Peyer's patch (tissue), 4 donors: Measurements from ENCODE around the gene CFAP119. TPM values are rescaled to one million over a fixed set of nuclear protein-coding genes. Genes with fewer than 3 reads are reported as not detected.

Experiments used
- DNase-seq, 3 donors: peaks; one replicate each; pipeline ENCODE4 v3.0.0-alpha.2; 2017 to 2019
- H3K27ac ChIP-seq, 4 donors: fragments of 200-600 bp; sonication (generic); one replicate each; pipeline ENCODE4 v1.5.1; 2016 to 2019
- H3K27me3 ChIP-seq, 2 donors: fragments of 200-600 bp; sonication (generic); one replicate each; pipeline ENCODE4 v1.5.1; 2019
- H3K36me3 ChIP-seq, 3 donors: fragments of 200-600 bp; sonication (generic); one replicate each; pipeline ENCODE4 v1.5.1; 2016 to 2019
- H3K4me1 ChIP-seq, 4 donors: fragments of 200-600 bp; sonication (generic); one replicate each; pipeline ENCODE4 v1.5.1; 2016 to 2019
- H3K4me3 ChIP-seq, 4 donors: fragments of 200-600 bp; sonication (generic); 1 replicate in 3 of 4; 2 replicates in 1 of 4; pipeline ENCODE4 v1.5.1; 2016 to 2019; ENCODE audit warnings: mild to moderate bottlenecking in 1 of 4
- H3K9me3 ChIP-seq, 4 donors: fragments of 200-600 bp; sonication (generic); one replicate each; pipeline ENCODE4 v1.5.1; 2016 to 2019; ENCODE audit warnings: mild to moderate bottlenecking in 1 of 4
- CTCF ChIP-seq, 6 experiments: fragments of 450-650 bp in 4 of 6; fragments of 200-600 bp in 2 of 6; sonication (generic) in 1 of 6; IDR thresholded peaks; one replicate each; pipeline ENCODE4 v1.5.1; 2017 to 2019; ENCODE audit warnings: antibody characterized with exemption in 6 of 6, mild to moderate bottlenecking in 3 of 6, moderate library complexity in 1 of 6
- POLR2A ChIP-seq, 2 donors: fragments of 450-650 bp; IDR thresholded peaks; one replicate each; pipeline ENCODE4 v1.5.1; 2017; ENCODE audit warnings: antibody characterized with exemption in 2 of 2, mild to moderate bottlenecking in 2 of 2, moderate library complexity in 2 of 2
- total RNA-seq, 4 donors: library from RNA; depleted of rRNA; stranded (reverse); fragments of >200 nt; gene quantifications; one replicate each; pipeline ENCODE4 v1.1.0, GENCODE V29; 2016

Gene CFAP119
- total RNA-seq, 4 donors from 2014 or later = 2.9 to 17.3 (median 4.2) TPM

DNA sequence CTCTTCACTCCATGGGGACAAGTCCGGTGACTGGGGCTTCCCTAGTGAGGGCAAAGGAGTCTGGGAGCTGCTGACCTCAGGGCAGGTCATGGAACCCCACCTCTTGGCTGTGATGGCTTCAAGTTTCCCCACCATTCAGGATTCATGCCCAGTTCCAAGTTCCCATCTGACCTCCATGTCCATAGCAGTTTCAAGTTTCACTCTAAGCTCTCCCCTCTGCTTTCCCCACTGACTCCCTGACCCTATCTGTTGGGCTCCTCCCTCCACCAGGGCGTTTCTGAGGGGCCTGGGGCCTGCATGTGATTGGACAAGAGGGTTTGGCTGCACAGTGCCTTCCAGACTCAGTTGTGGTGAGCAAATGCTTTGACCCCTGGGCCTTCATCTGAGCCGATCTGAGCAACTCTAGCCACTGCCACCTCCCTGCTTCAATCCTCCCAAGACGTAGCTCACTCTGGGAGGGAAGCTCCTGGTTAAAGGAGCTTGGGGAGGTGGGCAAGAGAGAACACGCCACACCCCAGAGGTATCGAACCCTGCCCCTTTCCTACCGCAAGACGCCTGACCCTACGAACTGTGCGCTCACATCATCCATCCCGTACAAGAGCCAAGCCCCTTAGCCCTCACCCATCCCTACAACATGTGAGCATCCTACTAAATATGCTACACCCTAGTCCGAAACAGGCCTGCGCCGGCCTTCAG, 16.8 kb upstream of the CFAP119 start:
- H3K4me1 ChIP-seq = peaks cover 0 to 20% (median 6%) of the 10 kb centered on the region in 4 donors
- H3K36me3 ChIP-seq = peaks cover 0 to 33% (median 0%) of the 10 kb centered on the region in 3 donors
- H3K4me3 ChIP-seq = no peak overlapping the region
- no peaks in the 10 kb centered on the region for H3K27me3 ChIP-seq
- TF ChIP-seq POLR2A (IDR thresholded peaks at IDR 0.05) (no peak), CTCF (IDR thresholded peaks at IDR 0.05) (no peak)
- H3K9me3 ChIP-seq = no peaks in the 10 kb centered on the region
- H3K27ac ChIP-seq = no peak overlapping the region
- DNase-seq = no peak

- Histone ChIP-seq H3K4me1 (peaks cover 0 to 20% (median 6%) of the 10 kb centered on the region in 4 donors), H3K9me3 (no peaks in the 10 kb centered on the region), H3K36me3 (peaks cover 0 to 33% (median 0%) of the 10 kb centered on the region in 3 donors), H3K27ac (no peak overlapping the region), H3K4me3 (no peak overlapping the region), H3K27me3 (no peaks in the 10 kb centered on the region)
- peak in 1 of 3 donors; percentile 34 for DNase-seq
- TF ChIP-seq CTCF (IDR thresholded peaks at IDR 0.05) (no peak), POLR2A (IDR thresholded peaks at IDR 0.05) (no peak)
Observed at GRCh38 chr16:30777591-30778297, 15.9 kb upstream of the CFAP119 start.

DNA sequence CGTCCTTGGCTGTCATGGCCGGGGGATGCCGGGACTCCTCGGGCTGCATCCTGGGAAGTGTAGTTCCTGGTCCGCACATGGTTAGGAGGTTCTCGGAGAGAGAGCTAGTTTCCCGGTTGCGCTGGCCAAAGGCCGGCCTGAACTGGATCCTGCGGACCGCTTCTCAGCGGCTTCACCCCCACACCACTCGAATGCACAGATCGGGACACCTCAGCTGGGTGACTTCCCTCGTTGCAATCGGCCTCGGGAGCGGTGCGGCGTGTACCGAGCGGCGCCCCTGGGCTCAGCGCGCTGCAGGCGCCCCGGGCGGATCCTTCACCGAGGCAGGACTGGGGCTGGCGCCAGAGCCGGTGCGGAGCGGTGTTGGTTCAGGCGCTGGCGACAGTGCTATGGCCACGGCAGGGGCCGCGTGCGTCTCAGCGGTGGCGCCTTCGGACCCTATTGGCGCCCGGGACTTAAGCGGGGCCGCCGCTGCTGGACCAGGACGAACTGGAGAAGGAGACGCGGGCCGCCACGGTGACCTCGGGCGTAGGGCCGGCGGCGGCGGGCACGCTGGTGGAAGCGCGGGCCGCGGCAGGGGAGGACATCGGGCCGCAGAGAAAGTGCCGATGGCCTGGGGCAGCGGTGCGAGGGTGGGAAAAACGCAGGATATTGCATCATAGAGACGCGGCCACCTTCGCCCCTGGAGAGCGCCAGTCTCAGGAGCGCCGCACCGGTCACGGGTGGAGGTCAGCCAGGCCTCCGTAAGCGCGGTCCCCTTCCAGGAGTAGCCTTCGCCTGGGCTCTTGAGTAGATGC, 13.7 kb upstream of the CFAP119 start:
- peaks cover 0 to 41% (median 0%) of the 10 kb centered on the region in 3 donors for H3K36me3 ChIP-seq
- peak overlapping the region; percentile 64 to 92 (median 70) for H3K4me3 ChIP-seq
- H3K27ac ChIP-seq = peak overlapping the region; percentile 67 to 87 (median 74)
- peak; percentile 49 to 86 (median 84) for DNase-seq
- H3K4me1 ChIP-seq = peaks cover 0 to 20% (median 6%) of the 10 kb centered on the region in 4 donors
- no peaks in the 10 kb centered on the region for H3K27me3 ChIP-seq
- TF ChIP-seq CTCF (IDR thresholded peaks at IDR 0.05) = peak in 1 of 6 experiments; percentile 2
- TF ChIP-seq POLR2A (IDR thresholded peaks at IDR 0.05) = peak in 1 of 2 donors; percentile 39
- H3K9me3 ChIP-seq = no peaks in the 10 kb centered on the region

DNA sequence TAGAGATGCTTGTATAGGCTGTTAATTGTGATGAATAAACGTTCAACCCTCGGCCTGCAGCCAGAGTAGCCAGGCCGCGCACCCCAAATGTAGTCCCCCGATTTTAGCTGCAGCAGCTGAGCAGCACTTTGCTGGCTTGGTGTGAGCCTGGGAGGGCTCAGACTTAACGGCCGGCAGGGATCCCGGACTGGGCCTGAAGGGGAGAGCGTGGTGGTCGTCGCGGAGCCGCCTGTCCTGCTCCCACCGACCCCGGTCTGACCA, 13.2 kb upstream of the CFAP119 start:
- Histone ChIP-seq H3K4me3 (peak overlapping the region; percentile 64 to 92 (median 70)), H3K9me3 (no peaks in the 10 kb centered on the region), H3K27ac (peak overlapping the region; percentile 67 to 87 (median 74)), H3K4me1 (peaks cover 0 to 20% (median 6%) of the 10 kb centered on the region in 4 donors), H3K36me3 (peaks cover 0 to 46% (median 0%) of the 10 kb centered on the region in 3 donors), H3K27me3 (no peaks in the 10 kb centered on the region)
- no peak for TF ChIP-seq POLR2A (IDR thresholded peaks at IDR 0.05)
- TF ChIP-seq CTCF (IDR thresholded peaks at IDR 0.05) = no peak
- no peak for DNase-seq

- no peaks in the 10 kb centered on the region for H3K9me3 ChIP-seq
- no peak for TF ChIP-seq CTCF (IDR thresholded peaks at IDR 0.05)
- peaks cover 0 to 20% (median 6%) of the 10 kb centered on the region in 4 donors for H3K4me1 ChIP-seq
- no peaks in the 10 kb centered on the region for H3K27me3 ChIP-seq
- peak overlapping the region; percentile 67 to 87 (median 74) for H3K27ac ChIP-seq
- peak overlapping the region in 2 of 4 donors; percentile 75 to 92 for H3K4me3 ChIP-seq
- DNase-seq = peak in 1 of 3 donors; percentile 51
- H3K36me3 ChIP-seq = peaks cover 0 to 51% (median 0%) of the 10 kb centered on the region in 3 donors
Observed at GRCh38 chr16:30774367-30775130, 12.7 kb upstream of the CFAP119 start.
